IMR-90 (cell line): Measurements from ENCODE around the gene MT1A. TPM values are rescaled to one million over a fixed set of nuclear protein-coding genes. Genes with fewer than 3 reads are reported as not detected.

Experiments used
- ATAC-seq: fragments of 200-7000 bp; cut with Tn5 transposase; 2 replicates; pipeline ENCODE4 v1.9.1; 2020; ENCODE audit warnings: low read depth, mild to moderate bottlenecking, moderate library complexity
- BruUV-seq: library from RNA; stranded (reverse); fragments of 400-500 nt; replicated peaks from 2 replicates; lab custom pipeline; 2021; lab: Mats Ljungman, UMichigan
- CTCF ChIA-PET: fragments of 300-600 bp; formaldehyde crosslinking; extraction: SDS; loops from one replicate; lab custom pipeline; 2021; ENCODE audit warnings: antibody characterized with exemption; lab: Yijun Ruan, JAX
- POLR2A ChIA-PET: fragments of 300-600 bp; sonication (Branson Sonifier 250); formaldehyde crosslinking; loops from one replicate; lab custom pipeline; 2022; ENCODE audit warnings: antibody characterized with exemption; ENCODE audit not compliant: unreplicated experiment; lab: Charles Lee
- DNase-seq: peaks from one replicate; pipeline ENCODE4 v3.0.0; 2013
- H2AFZ ChIP-seq: replicated peaks from 2 replicates; pipeline ENCODE3; 2013; ENCODE audit warnings: low read length, mild to moderate bottlenecking; ENCODE audit not compliant: poor library complexity
- H2AK5ac ChIP-seq: 2 replicates; pipeline ENCODE4 v1.6.1; 2013; ENCODE audit warnings: low read depth, low read length, inconsistent platforms
- H2AK9ac ChIP-seq: replicated peaks from 2 replicates; pipeline ENCODE3; 2013; ENCODE audit warnings: mild to moderate bottlenecking, low read depth, low read length, moderate library complexity; ENCODE audit not compliant: poor library complexity
- H2BK120ac ChIP-seq: 2 replicates; pipeline ENCODE4 v1.6.1; 2013; ENCODE audit warnings: low read depth, low read length, inconsistent platforms
- H2BK15ac ChIP-seq: 3 replicates; pipeline ENCODE4 v1.6.1; 2013; ENCODE audit warnings: low read depth, low read length, inconsistent platforms
- H2BK20ac ChIP-seq: 2 replicates; pipeline ENCODE4 v1.6.1; 2013; ENCODE audit warnings: low read depth, mild to moderate bottlenecking, inconsistent platforms, low read length, moderate library complexity
- H2BK5ac ChIP-seq: 2 replicates; pipeline ENCODE4 v1.6.1; 2013; ENCODE audit warnings: mild to moderate bottlenecking, low read depth, low read length, inconsistent platforms; ENCODE audit not compliant: poor library complexity, severe bottlenecking
- H3K14ac ChIP-seq: replicated peaks from 2 replicates; pipeline ENCODE4 v1.6.1; 2013; ENCODE audit warnings: low read depth, low read length, inconsistent platforms
- H3K18ac ChIP-seq: 2 replicates; pipeline ENCODE4 v1.6.1; 2013; ENCODE audit warnings: low read depth, low read length, control low read depth
- H3K23ac ChIP-seq: 2 replicates; pipeline ENCODE4 v1.6.1; 2013; ENCODE audit warnings: low read depth, low read length, inconsistent platforms
- H3K27ac ChIP-seq: 2 replicates; pipeline ENCODE4 v1.5.1; 2013; ENCODE audit warnings: mild to moderate bottlenecking, control low read depth, low read length; ENCODE audit not compliant: insufficient read depth
- H3K27me3 ChIP-seq: 2 replicates; pipeline ENCODE4 v1.6.1; 2013; ENCODE audit warnings: low read length; ENCODE audit not compliant: control insufficient read depth, insufficient read depth
- H3K36me3 ChIP-seq: 2 replicates; pipeline ENCODE4 v1.6.1; 2013; ENCODE audit warnings: low read length, mixed read lengths; ENCODE audit not compliant: control insufficient read depth, insufficient read depth
- H3K4ac ChIP-seq: 2 replicates; pipeline ENCODE4 v1.6.1; 2013; ENCODE audit warnings: low read depth, low read length, inconsistent platforms
- H3K4me1 ChIP-seq: 2 replicates; pipeline ENCODE4 v1.6.1; 2013; ENCODE audit warnings: low read length, mixed read lengths; ENCODE audit not compliant: control insufficient read depth, insufficient read depth
- H3K4me2 ChIP-seq: 2 replicates; pipeline ENCODE4 v1.6.1; 2013; ENCODE audit warnings: low read depth, mild to moderate bottlenecking, control low read depth, low read length, moderate library complexity
- H3K4me3 ChIP-seq: 2 replicates; pipeline ENCODE4 v1.5.1; 2013; ENCODE audit warnings: low read depth, mild to moderate bottlenecking, control low read depth, low read length, moderate library complexity; ENCODE audit not compliant: insufficient read depth
- H3K56ac ChIP-seq: 2 replicates; pipeline ENCODE4 v1.6.1; 2013; ENCODE audit warnings: low read length, inconsistent platforms; ENCODE audit not compliant: insufficient read depth; ENCODE audit errors: extremely low read depth
- H3K79me1 ChIP-seq, 2 experiments: 2 replicates each; pipeline ENCODE4 v1.6.1; 2013; ENCODE audit warnings: low read length in 2 of 2, inconsistent platforms in 1 of 2, low read depth in 1 of 2
- H3K9ac ChIP-seq: 2 replicates; pipeline ENCODE4 v1.6.1; 2013; ENCODE audit warnings: low read depth, low read length, control low read depth
- H3K9me1 ChIP-seq: 2 replicates; pipeline ENCODE4 v1.6.1; 2013; ENCODE audit warnings: low read length, inconsistent platforms; ENCODE audit not compliant: insufficient read depth
- H3K9me3 ChIP-seq: 2 replicates; pipeline ENCODE4 v1.6.1; 2013; ENCODE audit warnings: low read length; ENCODE audit not compliant: control insufficient read depth, insufficient read depth
- H4K20me1 ChIP-seq: 2 replicates; pipeline ENCODE4 v1.6.1; 2013; ENCODE audit warnings: low read length, inconsistent platforms; ENCODE audit not compliant: insufficient read depth
- H4K5ac ChIP-seq: 2 replicates; pipeline ENCODE4 v1.6.1; 2013; ENCODE audit warnings: mild to moderate bottlenecking, low read depth, low read length, control low read depth
- H4K8ac ChIP-seq, 2 experiments: 2 replicates each; pipeline ENCODE4 v1.6.1; 2013; ENCODE audit warnings: low read depth in 2 of 2, low read length in 2 of 2, control low read depth in 1 of 2, inconsistent platforms in 1 of 2
- H4K91ac ChIP-seq: 2 replicates; pipeline ENCODE4 v1.6.1; 2013; ENCODE audit warnings: low read depth, low read length, inconsistent platforms; ENCODE audit not compliant: insufficient read depth
- BHLHE40 ChIP-seq: fragments of 150-350 bp; IDR thresholded peaks from 2 replicates; pipeline ENCODE4 v1.6.1; 2016; ENCODE audit warnings: mild to moderate bottlenecking, low read depth, low read length
- CEBPB ChIP-seq: IDR thresholded peaks from 2 replicates; pipeline ENCODE4 v1.6.1; 2012; ENCODE audit warnings: low read depth, low read length, improper control_type of control experiment
- CHD1 ChIP-seq: IDR thresholded peaks from 2 replicates; pipeline ENCODE4 v1.6.1; 2012; ENCODE audit warnings: low read depth, low read length, improper control_type of control experiment
- CTCF ChIP-seq: conservative IDR thresholded peaks from 2 replicates; pipeline ENCODE4 v1.5.1; 2012; ENCODE audit warnings: mild to moderate bottlenecking, low read depth, low read length, improper control_type of control experiment
- ELK1 ChIP-seq: fragments of 150-350 bp; IDR thresholded peaks from 2 replicates; pipeline ENCODE4 v1.6.1; 2016; ENCODE audit warnings: low read depth, mild to moderate bottlenecking, low read length, moderate library complexity, borderline replicate concordance
- MAFK ChIP-seq: IDR thresholded peaks from 2 replicates; pipeline ENCODE4 v1.6.1; 2012; ENCODE audit warnings: low read depth, low read length, improper control_type of control experiment
- MAZ ChIP-seq: IDR thresholded peaks from 2 replicates; pipeline ENCODE4 v1.6.1; 2012; ENCODE audit warnings: low read depth, mild to moderate bottlenecking, low read length, improper control_type of control experiment, moderate library complexity, borderline replicate concordance
- MXI1 ChIP-seq: IDR thresholded peaks from 2 replicates; pipeline ENCODE4 v1.6.1; 2012; ENCODE audit warnings: low read depth, mild to moderate bottlenecking, low read length, moderate library complexity, borderline replicate concordance
- NFE2L2 ChIP-seq: fragments of 150-350 bp; IDR thresholded peaks from 2 replicates; pipeline ENCODE4 v1.6.1; 2016; ENCODE audit warnings: low read depth, mild to moderate bottlenecking, low read length
- POLR2A ChIP-seq: IDR thresholded peaks from 2 replicates; pipeline ENCODE4 v1.6.1; 2012; ENCODE audit warnings: mild to moderate bottlenecking, low read depth, low read length
- RAD21 ChIP-seq: IDR thresholded peaks from 2 replicates; pipeline ENCODE4 v1.6.1; 2012; ENCODE audit warnings: low read length, improper control_type of control experiment
- RCOR1 ChIP-seq: IDR thresholded peaks from 2 replicates; pipeline ENCODE4 v1.6.1; 2012; ENCODE audit warnings: mild to moderate bottlenecking, low read length, improper control_type of control experiment; ENCODE audit not compliant: insufficient replicate concordance
- RFX5 ChIP-seq: IDR thresholded peaks from 2 replicates; pipeline ENCODE4 v1.8.0; 2012; ENCODE audit warnings: low read depth, mild to moderate bottlenecking, low read length, moderate library complexity
- SMC3 ChIP-seq: fragments of 150-350 bp; IDR thresholded peaks from 2 replicates; pipeline ENCODE4 v1.6.1; 2016; ENCODE audit warnings: low read depth, mild to moderate bottlenecking, antibody characterized with exemption, low read length, moderate library complexity
- WGBS, 2 experiments: methylation state at CpG; one replicate each; pipeline versions ENCODE4 v1.1.5 to v1.1.7; 2013; ENCODE audit warnings: missing lambda C conversion rate in 2 of 2; ENCODE audit not compliant: insufficient read length in 1 of 2; ENCODE audit errors: extremely low coverage in 2 of 2; 5-methylcytosine and 5-hydroxymethylcytosine counted together
- dilution Hi-C: fragments of 300-500 bp; cut with HindIII; formaldehyde crosslinking; loops from one replicate; pipeline ENCODE4 v1.14.3; 2018; ENCODE audit warnings: low sequenced_read_pairs; ENCODE audit not compliant: unreplicated experiment
- in situ Hi-C: fragments of 300-500 bp; cut with MboI; formaldehyde crosslinking; loops from 3 replicates; pipeline ENCODE4 v1.14.3; 2019; ENCODE audit warnings: low sequenced_read_pairs, inconsistent platforms, mixed read lengths
- intact Hi-C: fragments of 100-400 bp; cut with micrococcal nuclease; formaldehyde crosslinking; loops from 2 replicates; pipeline ENCODE4 v1.10.0; 2022
- polyA plus RNA-seq, 3 experiments: library from polyadenylated mRNA; depleted of rRNA; stranded (reverse); fragments of >200 nt; gene quantifications; 2 replicates each; pipeline ENCODE4 v1.2.3, GENCODE V29; 2012; ENCODE audit warnings: low replicate concordance in 1 of 3
- total RNA-seq: library from RNA; depleted of rRNA; stranded (reverse); fragments of >200 nt; gene quantifications from 2 replicates; pipeline ENCODE4 v1.2.3, GENCODE V29; 2012
- TF ChIP-seq, protein P1 (sequence below): fragments of 150-350 bp; IDR thresholded peaks from 2 replicates; pipeline ENCODE4 v1.6.1; 2017; ENCODE audit warnings: mild to moderate bottlenecking, antibody characterized with exemption, low read length, low read depth

MT1A gene
- total and polyA plus RNA-seq, 2 of the 4 experiments (the other 2 are of a cell fraction): 1.6 TPM; not detected in 1

- Histone ChIP-seq H3K56ac (no peak overlapping the region), H3K23ac (no peak overlapping the region), H3K4me3 (no peak overlapping the region), H3K9ac (no peak overlapping the region), H4K20me1 (no peaks in the 10 kb centered on the region; the same call in 1 of the 2 replicates), H3K79me1 (no peaks in the 10 kb centered on the region), H3K27me3 (peaks cover 90% of the 10 kb centered on the region), H4K8ac (no peak overlapping the region), H4K5ac (no peak overlapping the region), H3K36me3 (no peaks in the 10 kb centered on the region), H2AFZ (no peak overlapping the region), H2AK5ac (no peak overlapping the region), H3K9me1 (0 out of 2 replicates have a peak, but pooled peaks cover 3% of the 10 kb centered on the region), H3K9me3 (0 out of 2 replicates have a peak, but pooled peaks cover 2% of the 10 kb centered on the region), H3K18ac (no peak overlapping the region), H2BK20ac (no peak overlapping the region), H4K91ac (no peak overlapping the region), H3K14ac (no peak overlapping the region), H2AK9ac (no peak overlapping the region), H2BK5ac (no peak overlapping the region), H3K27ac (no peak overlapping the region), H3K4me1 (no peaks in the 10 kb centered on the region), H2BK120ac (no peak overlapping the region), H3K4ac (no peak overlapping the region), H2BK15ac (no peak overlapping the region), H3K4me2 (no peak overlapping the region)
- ChIA-PET CTCF (no interaction called here), POLR2A (no interaction called here)
- dilution Hi-C loops: no loop called here
- in situ Hi-C loops: no loop called here
- WGBS, 2 experiments: 13% methylated on average over 14 of the region's 33 CpGs; no CpG with 5 or more reads in 1 of the 2 experiments
- intact Hi-C loops: no loop called here
- no TSS peak for BruUV-seq
- ATAC-seq (no peak), DNase-seq (no peak)
- no peak for TF ChIP-seq MAZ
- TF ChIP-seq CHD1: no peak
- TF ChIP-seq CTCF: no peak
- TF ChIP-seq BHLHE40: no peak
- TF ChIP-seq, protein P1, sequence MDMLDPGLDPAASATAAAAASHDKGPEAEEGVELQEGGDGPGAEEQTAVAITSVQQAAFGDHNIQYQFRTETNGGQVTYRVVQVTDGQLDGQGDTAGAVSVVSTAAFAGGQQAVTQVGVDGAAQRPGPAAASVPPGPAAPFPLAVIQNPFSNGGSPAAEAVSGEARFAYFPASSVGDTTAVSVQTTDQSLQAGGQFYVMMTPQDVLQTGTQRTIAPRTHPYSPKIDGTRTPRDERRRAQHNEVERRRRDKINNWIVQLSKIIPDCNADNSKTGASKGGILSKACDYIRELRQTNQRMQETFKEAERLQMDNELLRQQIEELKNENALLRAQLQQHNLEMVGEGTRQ: no peak
- no peak for TF ChIP-seq NFE2L2
- no peak for TF ChIP-seq ELK1
- no peak for TF ChIP-seq SMC3
- TF ChIP-seq CEBPB: no peak
- TF ChIP-seq RCOR1: no peak
- TF ChIP-seq MXI1: no peak
- TF ChIP-seq MAFK: no peak
- no peak for TF ChIP-seq RFX5
- no peak for TF ChIP-seq POLR2A
- TF ChIP-seq RAD21: no peak
Measured at GRCh38 chr16:56647641-56648431, 9.4 kb downstream of the MT1A start.
